GM23338 (cell line): ENCODE measurements around the gene PCED1A.

Experiments used
- CREB1 ChIP-seq: fragments of 250-450 bp; sonication (Bioruptor Pico); IDR thresholded peaks from 2 replicates; pipeline ENCODE4 v1.5.0; 2020; ENCODE audit warnings: low read depth, mild to moderate bottlenecking, moderate library complexity
- CTCF ChIP-seq, 2 experiments: fragments of 200-600 bp in 1 of 2; sonication (generic) in 1 of 2; conservative IDR thresholded peaks; 2 replicates each; pipeline versions ENCODE4 v1.5.1 to v1.6.1; 2016 to 2017; ENCODE audit warnings: antibody characterized with exemption in 2 of 2, low read depth in 2 of 2, mild to moderate bottlenecking in 2 of 2, moderate library complexity in 1 of 2
- ETS1 ChIP-seq: IDR thresholded peaks from 2 replicates; pipeline ENCODE4 v1.6.1; 2016; ENCODE audit warnings: antibody characterized with exemption
- EZH2 ChIP-seq: fragments of 200-600 bp; sonication (generic); IDR thresholded peaks from one replicate; pipeline ENCODE4 v1.8.0; 2017; ENCODE audit warnings: antibody characterized with exemption, mild to moderate bottlenecking, low read depth; ENCODE audit not compliant: unreplicated experiment
- EZH2phosphoT487 ChIP-seq: fragments of 200-600 bp; sonication (generic); IDR thresholded peaks from one replicate; pipeline ENCODE4 v1.8.1; 2018; ENCODE audit warnings: antibody characterized with exemption; ENCODE audit not compliant: unreplicated experiment
- JUNB ChIP-seq: IDR thresholded peaks from one replicate; pipeline ENCODE4 v1.6.1; 2016; ENCODE audit warnings: antibody characterized with exemption; ENCODE audit not compliant: unreplicated experiment
- NANOG ChIP-seq: IDR thresholded peaks from 2 replicates; pipeline ENCODE4 v1.6.1; 2016; ENCODE audit warnings: antibody characterized with exemption, borderline replicate concordance
- POLR2AphosphoS5 ChIP-seq: IDR thresholded peaks from 2 replicates; pipeline ENCODE4 v1.6.1; 2016; ENCODE audit warnings: antibody characterized with exemption, low read depth
- REST ChIP-seq: IDR thresholded peaks from one replicate; pipeline ENCODE4 v1.6.1; 2018; ENCODE audit warnings: antibody characterized with exemption; ENCODE audit not compliant: unreplicated experiment
- STAT1 ChIP-seq: IDR thresholded peaks from one replicate; pipeline ENCODE4 v1.6.1; 2016; ENCODE audit warnings: antibody characterized with exemption; ENCODE audit not compliant: unreplicated experiment
- ZNF114 ChIP-seq: fragments of 250-450 bp; sonication (Bioruptor Pico); IDR thresholded peaks from 2 replicates; pipeline ENCODE4 v1.5.0; 2020; ENCODE audit warnings: mild to moderate bottlenecking, moderate library complexity
- ZNF331 ChIP-seq: fragments of 250-450 bp; sonication (Bioruptor Pico); IDR thresholded peaks from 2 replicates; pipeline ENCODE4 v1.5.0; 2020; ENCODE audit warnings: low read depth, mild to moderate bottlenecking, moderate library complexity

GRCh38 chr20:2835331-2835796, 5.1 kb downstream of the PCED1A start:
- TF ChIP-seq CTCF (conservative IDR thresholded peaks at IDR 0.05; ENCODE audit: low read depth in 2 of 2) (no peak), POLR2AphosphoS5 (no peak), ZNF114 (CRISPR knock-in tag) (no peak), REST (no peak), NANOG (no peak), EZH2 (no peak), CREB1 (CRISPR knock-in tag) (no peak), JUNB (no peak), ZNF331 (no peak), EZH2phosphoT487 (no peak), ETS1 (no peak), STAT1 (no peak)
